Nephron (organoid): ENCODE results near the gene LHFPL6.

Experiments
- H3K27ac Mint-ChIP-seq, 3 experiments: 2 replicates each; pipeline ENCODE4 v1.8.0; 2020; ENCODE audit warnings: mixed read lengths in 3 of 3, mild to moderate bottlenecking in 2 of 3, moderate library complexity in 1 of 3
- H3K27me3 Mint-ChIP-seq: 2 replicates; pipeline ENCODE4 v1.8.0; 2021; ENCODE audit warnings: low read depth, mild to moderate bottlenecking, moderate library complexity, mixed read lengths
- H3K36me3 Mint-ChIP-seq: 2 replicates; pipeline ENCODE4 v1.8.0; 2020; ENCODE audit warnings: low read depth, mixed read lengths
- H3K4me1 Mint-ChIP-seq: 2 replicates; pipeline ENCODE4 v1.8.0; 2020; ENCODE audit warnings: mixed read lengths
- H3K4me3 Mint-ChIP-seq, 3 experiments: 2 replicates each; pipeline ENCODE4 v1.8.0; 2020; ENCODE audit warnings: mild to moderate bottlenecking in 3 of 3, mixed read lengths in 3 of 3, moderate library complexity in 2 of 3
- H3K9me3 Mint-ChIP-seq: 2 replicates; pipeline ENCODE4 v1.8.0; 2020; ENCODE audit warnings: mixed read lengths
- TF ChIP-seq, protein P1 (sequence below), 3 experiments: fragments of 200-600 bp; sonication (generic); IDR thresholded peaks; one replicate each; pipeline ENCODE4 v1.5.0; 2021; ENCODE audit warnings: antibody characterized with exemption in 3 of 3; ENCODE audit not compliant: unreplicated experiment in 3 of 3

The LHFPL6 gene

DNA sequence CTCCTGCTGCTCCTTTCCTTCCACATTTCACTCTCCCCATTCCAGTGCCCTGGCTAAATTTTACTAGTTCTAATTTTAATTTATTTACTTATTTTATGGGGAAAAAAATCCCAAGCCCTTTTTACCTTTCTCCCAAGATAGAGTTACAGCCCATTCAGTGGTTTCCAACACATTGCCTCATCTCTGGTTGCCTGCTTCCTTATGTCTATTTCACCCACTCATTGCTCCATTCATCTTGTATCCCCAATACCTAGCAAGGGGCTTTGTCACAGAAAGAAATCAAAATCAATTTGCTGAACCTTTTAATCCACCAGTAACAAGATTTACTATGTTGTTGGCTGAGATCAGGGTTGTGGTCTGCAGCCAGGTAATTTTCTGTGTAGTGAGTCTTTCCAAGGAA, 55.9 kb downstream of the LHFPL6 start:
- no peak overlapping the region for H3K4me3 Mint-ChIP-seq
- H3K27me3 Mint-ChIP-seq, result peaks cover under 1% of the 10 kb centered on the region
- no peak overlapping the region for H3K27ac Mint-ChIP-seq
- H3K9me3 Mint-ChIP-seq, result no peaks in the 10 kb centered on the region
- H3K4me1 Mint-ChIP-seq, result peaks cover 21% of the 10 kb centered on the region
- TF ChIP-seq, protein P1, sequence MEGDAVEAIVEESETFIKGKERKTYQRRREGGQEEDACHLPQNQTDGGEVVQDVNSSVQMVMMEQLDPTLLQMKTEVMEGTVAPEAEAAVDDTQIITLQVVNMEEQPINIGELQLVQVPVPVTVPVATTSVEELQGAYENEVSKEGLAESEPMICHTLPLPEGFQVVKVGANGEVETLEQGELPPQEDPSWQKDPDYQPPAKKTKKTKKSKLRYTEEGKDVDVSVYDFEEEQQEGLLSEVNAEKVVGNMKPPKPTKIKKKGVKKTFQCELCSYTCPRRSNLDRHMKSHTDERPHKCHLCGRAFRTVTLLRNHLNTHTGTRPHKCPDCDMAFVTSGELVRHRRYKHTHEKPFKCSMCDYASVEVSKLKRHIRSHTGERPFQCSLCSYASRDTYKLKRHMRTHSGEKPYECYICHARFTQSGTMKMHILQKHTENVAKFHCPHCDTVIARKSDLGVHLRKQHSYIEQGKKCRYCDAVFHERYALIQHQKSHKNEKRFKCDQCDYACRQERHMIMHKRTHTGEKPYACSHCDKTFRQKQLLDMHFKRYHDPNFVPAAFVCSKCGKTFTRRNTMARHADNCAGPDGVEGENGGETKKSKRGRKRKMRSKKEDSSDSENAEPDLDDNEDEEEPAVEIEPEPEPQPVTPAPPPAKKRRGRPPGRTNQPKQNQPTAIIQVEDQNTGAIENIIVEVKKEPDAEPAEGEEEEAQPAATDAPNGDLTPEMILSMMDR (IDR thresholded peaks at IDR 0.05; ENCODE audit: unreplicated experiment in 3 of 3), result no peak
- no peaks in the 10 kb centered on the region for H3K36me3 Mint-ChIP-seq

DNA sequence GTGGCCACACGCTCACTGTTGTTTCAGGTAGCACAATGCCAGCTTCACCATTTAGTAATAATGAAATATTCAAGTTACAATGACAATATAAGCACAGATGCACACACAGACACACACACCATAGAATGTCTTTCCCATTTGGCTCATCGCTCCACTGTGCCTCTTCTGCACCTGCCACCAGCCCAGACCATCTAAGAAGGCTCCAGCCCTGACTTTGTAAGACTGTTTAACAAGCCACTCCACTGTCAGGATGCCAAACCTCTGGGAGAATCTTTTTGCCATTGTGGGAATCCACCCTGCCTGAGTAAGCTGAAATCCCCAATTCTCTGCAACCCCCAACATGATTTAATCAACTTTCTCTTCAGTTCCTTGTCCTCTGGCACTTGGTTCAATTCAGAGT, 60.6 kb downstream of the LHFPL6 start:
- TF ChIP-seq, protein P1 (IDR thresholded peaks at IDR 0.05; ENCODE audit: unreplicated experiment in 3 of 3), result no peak
- H3K4me1 Mint-ChIP-seq, result peaks cover 21% of the 10 kb centered on the region
- H3K27me3 Mint-ChIP-seq, result peaks cover 3% of the 10 kb centered on the region
- no peak overlapping the region for H3K27ac Mint-ChIP-seq
- no peak overlapping the region for H3K4me3 Mint-ChIP-seq
- no peaks in the 10 kb centered on the region for H3K9me3 Mint-ChIP-seq
- H3K36me3 Mint-ChIP-seq, result no peaks in the 10 kb centered on the region

DNA sequence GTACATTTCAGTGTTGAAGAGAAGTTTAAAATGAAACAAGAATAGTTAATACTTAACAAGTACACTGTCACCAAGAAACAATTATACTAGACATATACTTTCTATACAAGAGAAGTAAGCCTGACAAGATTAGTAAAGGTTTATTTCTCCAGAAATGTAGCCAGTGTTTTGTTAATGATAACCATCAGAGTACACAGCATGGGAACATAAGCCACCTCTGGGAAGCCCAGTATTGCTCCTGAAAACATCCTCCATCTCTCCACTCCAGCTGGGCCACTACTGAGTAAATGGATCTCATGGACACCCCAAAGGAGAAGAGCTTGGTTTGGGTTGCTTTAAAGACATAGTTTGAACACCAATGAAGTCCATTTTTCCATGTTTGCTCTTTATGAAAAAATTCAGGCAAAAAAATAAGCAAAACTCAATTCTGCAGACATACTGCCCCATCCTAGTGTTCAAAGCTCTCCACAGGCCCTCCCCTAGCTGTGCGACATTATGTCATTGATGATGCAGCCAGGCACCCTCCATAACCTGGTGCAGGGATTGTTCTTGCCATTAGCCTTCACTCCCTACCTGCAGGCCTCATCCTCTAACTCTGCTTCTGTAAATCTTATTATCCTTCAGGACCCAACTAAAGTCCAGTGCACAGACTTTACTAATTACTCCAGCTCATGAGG, 61.9 kb downstream of the LHFPL6 start:
- H3K36me3 Mint-ChIP-seq, result no peaks in the 10 kb centered on the region
- H3K4me1 Mint-ChIP-seq, result peaks cover 21% of the 10 kb centered on the region
- H3K27me3 Mint-ChIP-seq, result peaks cover 3% of the 10 kb centered on the region
- no peak overlapping the region for H3K4me3 Mint-ChIP-seq
- TF ChIP-seq, protein P1 (IDR thresholded peaks at IDR 0.05; ENCODE audit: unreplicated experiment in 3 of 3), result no peak
- H3K27ac Mint-ChIP-seq, result no peak overlapping the region
- H3K9me3 Mint-ChIP-seq, result no peaks in the 10 kb centered on the region

DNA sequence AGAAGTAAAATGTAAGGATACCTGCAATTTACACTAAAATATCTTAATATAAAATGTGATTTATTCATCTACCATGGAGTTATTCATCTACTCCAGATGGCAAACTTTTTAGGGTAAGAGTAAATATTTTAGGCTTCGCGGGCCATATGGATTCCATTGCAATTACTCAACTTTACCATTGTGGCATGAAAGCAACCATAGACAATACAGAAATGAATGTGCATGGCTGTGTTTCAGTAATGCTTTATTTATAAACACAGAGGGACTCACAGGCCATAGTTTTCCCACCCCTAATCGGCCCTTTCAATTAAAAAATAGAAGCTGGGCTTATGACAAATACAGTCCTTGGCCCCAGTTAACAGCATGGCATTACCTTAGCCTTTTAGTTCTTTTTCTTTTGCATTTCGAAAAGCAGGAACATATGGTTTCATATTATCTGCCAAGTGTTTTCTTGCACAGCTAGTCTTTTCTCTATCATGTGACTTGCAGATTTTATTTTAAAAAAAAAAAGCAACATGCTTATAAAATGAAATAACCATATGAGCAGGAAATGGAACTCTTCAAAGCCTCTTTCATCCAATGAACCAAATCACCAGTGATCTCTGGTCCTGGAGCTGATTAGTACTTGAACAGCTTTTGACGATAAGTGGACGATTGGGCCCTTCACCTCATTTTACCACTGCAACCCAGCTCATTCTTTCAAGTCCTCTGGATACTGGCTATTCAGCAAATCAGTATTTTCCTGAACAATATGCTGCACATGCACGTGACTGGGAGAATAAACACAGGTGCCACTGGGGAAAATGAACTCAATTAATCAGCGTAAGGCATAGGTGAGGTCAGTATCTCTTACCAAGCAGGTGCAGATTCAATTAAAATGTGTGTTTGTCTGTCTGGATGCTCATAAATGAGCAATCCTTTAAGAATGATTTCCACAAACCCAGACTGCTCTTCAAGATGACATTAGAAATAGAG, 63.9 kb downstream of the LHFPL6 start:
- no peak overlapping the region for H3K4me3 Mint-ChIP-seq
- H3K9me3 Mint-ChIP-seq, result no peaks in the 10 kb centered on the region
- peaks cover 3% of the 10 kb centered on the region for H3K27me3 Mint-ChIP-seq
- H3K27ac Mint-ChIP-seq, result no peak overlapping the region
- H3K4me1 Mint-ChIP-seq, result peaks cover 40% of the 10 kb centered on the region
- TF ChIP-seq, protein P1 (IDR thresholded peaks at IDR 0.05; ENCODE audit: unreplicated experiment in 3 of 3), result no peak
- no peaks in the 10 kb centered on the region for H3K36me3 Mint-ChIP-seq

DNA sequence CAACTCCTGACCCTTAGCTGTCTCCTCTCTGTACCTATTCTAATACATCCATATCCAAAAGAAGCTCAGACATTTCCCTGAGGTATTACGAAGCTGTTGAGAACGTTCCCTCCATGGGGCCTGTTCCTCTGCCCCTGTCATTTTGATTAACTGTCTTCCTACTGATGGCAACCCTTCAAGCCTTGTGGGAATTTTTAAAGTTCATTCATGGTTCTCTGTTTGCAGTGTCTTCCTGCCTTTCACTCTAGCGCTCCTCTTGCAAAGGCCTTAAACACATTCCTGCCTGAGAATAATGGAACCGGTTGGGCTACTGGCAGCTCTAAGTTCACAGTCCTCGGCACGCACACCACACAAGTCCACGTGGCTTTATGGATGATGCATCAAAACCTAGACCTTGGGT, 66.1 kb downstream of the LHFPL6 start:
- Mint-ChIP-seq H3K36me3 (no peaks in the 10 kb centered on the region), H3K4me3 (no peak overlapping the region), H3K27me3 (no peaks in the 10 kb centered on the region), H3K27ac (no peak overlapping the region), H3K9me3 (no peaks in the 10 kb centered on the region), H3K4me1 (peaks cover 42% of the 10 kb centered on the region)
- TF ChIP-seq, protein P1 (IDR thresholded peaks at IDR 0.05; ENCODE audit: unreplicated experiment in 3 of 3), result no peak
